CD1c-positive myeloid dendritic cell (primary cell): ENCODE measurements around the gene ANKMY1.

Experiments used
- DNase-seq: peaks from one replicate; pipeline ENCODE4 v3.0.0-alpha.2; 2016; ENCODE audit errors: extremely low spot score

The ANKMY1 gene

GRCh38 chr2:240595381-240596079 is 37.7 kb upstream of the ANKMY1 start:
- DNase-seq, result peak; percentile 49

DNA sequence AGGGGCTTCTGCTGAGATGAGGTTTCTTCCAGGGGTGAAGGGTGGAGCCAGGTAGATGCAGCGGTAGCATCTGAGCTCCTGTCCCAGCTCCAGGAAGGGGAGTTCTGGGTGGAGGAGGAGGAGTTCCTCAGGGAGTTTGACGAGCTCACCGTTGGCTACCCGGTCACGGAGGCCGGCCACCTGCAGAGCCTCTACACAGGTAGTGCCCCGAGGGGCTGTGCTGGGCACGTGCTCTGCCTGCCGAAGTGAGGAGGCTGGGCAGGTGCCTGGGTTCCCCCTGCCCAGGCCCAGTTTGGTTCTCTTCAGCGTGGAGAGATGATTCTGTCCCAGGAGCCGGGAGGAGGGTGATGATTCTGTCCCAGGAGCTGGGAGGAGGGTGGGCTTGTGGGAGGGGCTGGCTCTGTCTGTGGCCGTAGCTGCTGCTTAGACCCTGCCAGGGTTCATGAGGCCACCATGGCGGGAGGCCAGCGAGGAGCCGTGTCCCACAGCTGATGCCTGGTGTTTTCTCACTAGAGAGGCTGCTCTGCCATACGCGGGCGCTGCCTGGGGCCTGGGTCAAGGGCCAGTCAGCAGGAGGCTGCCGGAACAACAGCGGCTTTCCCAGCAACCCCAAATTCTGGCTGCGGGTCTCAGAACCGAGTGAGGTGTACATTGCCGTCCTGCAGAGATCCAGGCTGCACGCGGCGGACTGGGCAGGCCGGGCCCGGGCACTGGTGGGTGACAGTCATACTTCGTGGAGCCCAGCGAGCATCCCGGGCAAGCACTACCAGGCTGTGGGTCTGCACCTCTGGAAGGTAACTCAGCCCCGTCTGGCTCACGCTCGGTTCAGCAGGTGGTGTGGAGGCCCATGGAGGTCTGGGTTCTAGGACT is 37.0 kb upstream of the ANKMY1 start:
- DNase-seq, result no peak

DNA sequence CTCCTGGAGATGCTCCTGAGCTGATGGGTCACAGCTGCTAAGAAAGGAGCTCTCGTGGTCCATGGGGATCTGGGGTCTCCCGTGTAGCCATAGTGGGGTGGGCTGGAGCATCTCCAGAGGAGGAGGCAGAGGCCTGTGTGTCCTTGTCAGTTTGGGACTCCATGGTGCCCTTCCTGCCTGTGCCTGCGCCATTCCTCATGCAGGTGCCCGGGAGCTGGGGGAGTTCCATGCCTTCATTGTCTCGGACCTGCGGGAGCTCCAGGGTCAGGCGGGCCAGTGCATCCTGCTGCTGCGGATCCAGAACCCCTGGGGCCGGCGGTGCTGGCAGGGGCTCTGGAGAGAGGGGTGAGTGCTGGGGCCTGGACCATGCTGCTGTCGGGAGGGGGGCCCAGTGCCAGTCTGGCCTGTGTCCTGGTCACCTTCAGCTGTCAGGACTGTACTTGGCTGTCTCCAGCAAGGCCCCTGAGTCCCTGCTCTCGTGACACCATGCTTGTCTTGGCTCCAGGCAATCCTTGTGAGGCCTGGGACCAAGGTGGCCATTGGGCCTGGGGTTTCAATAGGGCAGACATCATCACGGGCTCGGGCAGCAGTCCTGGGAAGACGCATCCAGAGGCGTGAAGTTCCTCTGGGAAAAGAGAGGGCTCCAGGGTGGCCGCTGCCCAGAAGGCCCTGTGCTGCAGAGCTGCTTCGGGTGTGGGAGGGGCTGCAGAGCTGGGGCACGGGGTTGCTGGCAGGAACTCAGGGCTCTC is 36.1 kb upstream of the ANKMY1 start:
- no peak for DNase-seq

GRCh38 chr2:240593026-240593702 is 35.4 kb upstream of the ANKMY1 start:
- DNase-seq, result no peak

- DNase-seq, result no peak
Observed at GRCh38 chr2:240591784-240592183, 34.0 kb upstream of the ANKMY1 start.

DNA sequence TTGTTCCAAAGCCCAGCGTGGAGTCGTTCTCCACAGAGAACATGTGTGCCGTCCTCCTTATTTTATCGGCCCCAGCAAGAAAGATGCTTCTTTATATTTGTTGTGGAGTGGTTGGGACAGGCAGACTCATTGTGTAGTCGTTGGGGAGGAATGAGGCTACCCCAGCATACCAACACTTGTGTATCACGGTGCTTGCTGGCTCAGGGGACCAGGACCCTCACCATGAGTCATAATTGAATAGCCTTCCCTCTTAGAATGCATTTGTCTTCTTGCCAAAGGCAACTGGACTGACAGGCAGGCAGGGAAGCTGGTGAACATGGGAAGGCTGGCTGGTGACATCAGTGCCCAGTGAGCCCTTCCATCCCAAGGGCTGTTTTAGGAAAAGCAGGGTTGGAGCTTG is 33.4 kb upstream of the ANKMY1 start:
- no peak for DNase-seq

GRCh38 chr2:240590681-240591111 is 32.9 kb upstream of the ANKMY1 start:
- DNase-seq, result no peak

- DNase-seq, result no peak
Observed at GRCh38 chr2:240589850-240590525, 32.2 kb upstream of the ANKMY1 start.

- DNase-seq, result no peak
Observed at GRCh38 chr2:240589375-240589774, 31.6 kb upstream of the ANKMY1 start.

- DNase-seq, result no peak
Observed at GRCh38 chr2:240588669-240589068, 30.9 kb upstream of the ANKMY1 start.

DNA sequence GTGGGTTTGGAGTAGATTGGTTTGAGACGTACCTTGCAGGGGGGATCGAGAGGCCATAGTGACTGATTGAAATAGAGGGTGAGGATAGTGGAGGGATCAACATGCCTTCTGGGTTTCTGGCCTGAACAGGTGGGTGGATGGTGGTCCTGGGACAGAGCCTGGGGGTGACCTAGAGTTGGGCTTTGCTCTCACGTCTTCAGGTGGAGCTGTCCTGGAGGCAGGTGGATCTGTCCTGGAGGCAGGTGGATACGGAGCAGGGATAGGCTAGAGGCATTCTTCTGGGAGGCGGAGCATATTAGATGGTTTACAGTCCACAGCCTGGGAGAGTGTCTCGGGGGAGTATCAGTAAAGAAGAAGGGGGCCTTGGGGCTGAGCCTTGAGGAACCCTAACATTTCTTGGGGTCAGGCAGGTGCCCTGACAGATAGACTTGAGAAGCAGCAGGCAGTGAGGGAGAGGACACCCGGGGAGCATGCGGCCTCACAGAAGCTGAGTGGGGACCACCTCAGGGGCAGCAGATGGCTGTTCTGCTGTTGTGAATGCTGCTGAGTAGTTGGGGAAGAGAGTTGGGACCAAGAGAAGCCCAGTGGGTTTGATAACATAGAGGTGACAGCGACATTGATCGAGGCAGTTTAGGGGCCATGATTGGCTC is 30.3 kb upstream of the ANKMY1 start:
- DNase-seq, result no peak

DNA sequence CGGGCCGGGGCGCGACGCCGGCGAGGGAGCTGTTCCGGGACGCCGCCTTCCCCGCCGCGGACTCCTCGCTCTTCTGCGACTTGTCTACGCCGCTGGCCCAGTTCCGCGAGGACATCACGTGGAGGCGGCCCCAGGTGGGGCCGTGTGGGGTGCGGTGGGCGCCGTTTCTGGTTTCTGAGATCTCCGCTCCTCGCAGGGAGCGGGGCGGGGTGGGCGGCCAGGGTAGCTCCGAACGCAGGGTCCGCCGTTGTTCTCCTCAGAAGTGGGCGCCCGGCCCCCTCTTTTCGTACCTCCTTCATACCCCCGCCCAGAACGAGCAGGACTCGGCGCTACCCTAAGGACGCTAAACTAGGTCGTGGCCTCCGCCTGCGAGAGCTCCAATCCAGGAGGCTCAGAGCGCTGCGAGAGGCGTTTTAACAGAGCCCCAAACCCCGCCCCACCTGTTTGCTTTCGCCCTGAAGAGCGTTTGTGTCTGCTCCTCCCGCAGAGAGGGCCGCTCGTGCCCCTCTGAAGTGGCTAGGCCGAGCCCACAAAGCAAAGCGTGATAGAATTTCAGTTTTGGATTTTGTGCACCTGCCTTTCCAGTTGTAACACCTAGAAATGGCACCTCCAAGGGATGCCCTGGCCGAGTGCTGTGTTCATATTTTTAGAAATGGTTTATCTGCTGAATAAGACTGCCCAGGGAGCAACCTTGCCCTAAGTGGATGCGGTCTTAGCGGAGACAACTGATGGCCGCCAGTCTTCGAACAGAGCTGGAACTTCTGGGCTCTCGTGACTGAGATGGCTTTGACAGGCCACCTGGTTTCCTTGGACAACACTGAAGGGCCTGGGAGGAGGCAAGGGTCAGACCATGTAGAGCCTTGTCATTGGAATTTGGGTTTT is 29.4 kb upstream of the ANKMY1 start:
- peak; percentile 25 for DNase-seq

DNA sequence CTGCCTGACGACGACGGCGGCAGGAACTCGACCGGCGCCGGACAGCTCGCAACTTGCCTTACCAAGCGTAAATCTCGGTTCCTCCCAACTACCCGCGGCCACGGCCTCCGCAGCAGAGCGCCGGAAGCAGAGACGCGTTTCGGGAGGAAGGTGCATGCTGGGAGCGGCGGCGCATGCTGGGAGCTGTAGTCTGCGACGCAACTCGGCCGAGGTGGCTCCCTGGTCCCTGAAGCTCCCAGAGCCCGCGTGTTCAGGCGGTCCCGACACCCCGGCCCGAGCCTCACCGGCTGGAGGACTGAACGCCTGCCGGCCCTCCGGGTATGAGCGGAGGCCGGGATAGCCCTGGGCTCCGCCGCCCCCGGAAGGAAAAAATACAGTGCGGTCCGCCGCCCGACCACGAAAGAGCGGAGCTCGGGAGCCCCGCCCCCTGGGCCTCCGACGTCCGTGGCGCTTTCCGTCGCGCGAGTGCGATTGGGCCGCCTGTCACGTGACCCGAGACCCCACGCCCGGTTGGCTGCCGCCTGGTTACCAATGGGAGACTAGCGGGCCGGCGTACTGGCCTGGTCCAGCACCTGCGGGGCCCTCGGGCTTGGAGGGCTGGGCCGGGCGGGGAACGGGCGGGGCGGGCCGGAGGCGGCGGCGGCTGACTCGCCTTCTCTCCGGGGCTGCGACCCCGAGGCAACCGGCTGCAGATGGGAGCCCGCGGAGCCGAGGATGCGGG is 28.6 kb upstream of the ANKMY1 start, which contains the start of gene CAPN10:
Gene CAPN10, plus strand, starts transcription at position 537 of the 721 bp plus-strand sequence. Its CDS starts 178 bp downstream, at position 715.
- peak; percentile 99 for DNase-seq

DNA sequence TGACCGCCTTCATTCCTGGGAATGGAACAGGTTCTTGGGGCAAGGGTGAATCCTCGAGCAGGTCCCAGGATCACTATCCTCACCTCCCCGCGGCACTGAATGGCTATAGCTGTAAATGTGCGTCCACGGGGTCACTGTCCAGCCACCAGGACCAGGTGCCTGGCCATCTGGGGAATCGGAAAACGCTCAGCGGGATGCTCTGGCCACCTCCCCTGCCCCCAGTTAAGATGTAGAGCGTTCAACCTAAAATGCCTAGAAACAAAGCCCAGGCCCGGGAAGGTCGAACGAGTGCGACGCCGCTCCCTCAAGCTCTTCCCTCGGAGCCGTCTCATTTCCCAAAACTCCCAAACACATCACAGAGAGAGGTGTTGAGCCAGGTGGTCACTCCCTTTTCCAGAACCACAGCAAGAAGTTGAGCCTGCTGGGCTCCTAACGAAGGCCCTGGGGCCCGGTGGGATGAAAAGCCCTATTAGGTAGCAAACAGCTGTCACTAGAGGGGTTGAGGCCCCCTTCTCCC is 28.0 kb upstream of the ANKMY1 start:
- no peak for DNase-seq

- DNase-seq, result no peak
Observed at GRCh38 chr2:240585101-240585500, 27.3 kb upstream of the ANKMY1 start.

DNA sequence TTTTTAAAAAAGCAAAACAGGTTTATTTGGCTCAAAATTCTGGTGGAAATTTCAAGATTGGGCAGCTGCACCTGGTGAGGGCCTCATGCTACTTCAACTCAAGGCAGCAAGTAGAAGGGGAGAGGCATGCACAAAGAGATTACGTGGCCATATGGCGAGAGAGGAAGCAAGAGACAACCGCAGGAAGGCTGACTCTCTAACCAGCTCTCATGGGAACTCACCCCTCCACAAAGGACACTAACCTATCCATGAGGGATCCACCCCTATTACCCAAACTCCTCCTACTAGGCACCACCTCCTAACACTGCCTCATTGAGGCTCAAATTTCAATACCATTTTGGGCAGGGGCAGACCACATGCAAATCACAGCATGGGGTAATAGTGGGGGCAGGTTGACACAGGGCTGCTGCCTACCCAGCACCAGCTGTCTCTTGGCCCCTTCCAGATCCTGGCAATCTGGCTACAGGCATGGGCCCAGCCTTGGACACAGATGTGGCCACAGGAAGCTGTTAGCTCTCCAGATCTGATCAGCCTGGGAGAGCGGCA is 26.8 kb upstream of the ANKMY1 start:
- peak; percentile 74 for DNase-seq

- DNase-seq, result no peak
Observed at GRCh38 chr2:240583774-240584173, 26.0 kb upstream of the ANKMY1 start.

DNA sequence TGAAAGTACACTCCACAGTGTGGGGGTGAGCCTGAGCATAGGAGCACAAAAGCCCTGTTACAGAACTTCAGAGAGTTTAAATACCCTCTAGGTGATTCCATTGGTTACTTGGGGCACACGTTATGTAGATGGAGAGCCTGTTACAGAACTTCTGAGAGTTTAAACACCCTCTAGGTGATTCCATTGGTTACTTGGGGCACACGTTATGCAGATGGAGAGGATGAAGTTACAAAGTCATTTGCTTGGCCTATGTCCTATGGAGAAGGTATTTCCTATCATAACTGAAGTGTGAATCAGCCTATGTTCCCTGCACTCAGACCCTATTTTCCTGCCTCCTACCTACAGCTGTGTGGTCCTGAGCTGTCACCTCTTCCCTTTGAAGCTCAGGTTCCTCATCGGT is 25.0 kb upstream of the ANKMY1 start:
- no peak for DNase-seq
